GM21717 (cell line): ENCODE data around the gene RTKN.

Experiments used
- ATAC-seq: cut with Tn5 transposase; IDR thresholded peaks from one replicate; pipeline ENCODE4 v1.9.1; 2021; ENCODE audit warnings: mild to moderate bottlenecking, moderate library complexity; ENCODE audit not compliant: unreplicated experiment

The RTKN gene

GRCh38 chr2:74419345-74419744 lies 22.4 kb downstream of the RTKN start:
- ATAC-seq, result no peak

- ATAC-seq, result no peak
These were observed 23.4 kb downstream of the RTKN start for GRCh38 chr2:74418312-74418711.

DNA sequence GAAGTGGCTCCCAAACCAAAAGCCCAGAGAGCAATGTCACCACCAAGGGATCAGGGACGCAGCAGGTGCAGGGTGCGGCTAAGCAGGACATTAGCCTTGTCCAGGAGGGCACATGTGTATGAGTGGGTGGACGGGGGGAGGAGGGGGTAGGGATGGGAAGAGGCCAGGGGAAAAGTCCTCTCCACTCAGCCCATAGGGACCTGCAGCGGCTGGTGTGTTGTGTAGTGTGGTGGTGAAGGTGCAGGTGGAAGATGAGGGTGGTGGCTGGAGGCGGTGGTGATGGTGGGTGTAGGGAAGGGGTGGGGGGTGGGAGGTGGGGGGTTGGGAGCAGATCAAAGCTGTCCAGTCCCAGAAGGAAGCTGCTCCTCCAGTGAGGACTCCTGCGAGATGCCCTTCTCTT lies 24.0 kb downstream of the RTKN start:
- no peak for ATAC-seq

GRCh38 chr2:74417197-74417596 lies 24.5 kb downstream of the RTKN start:
- no peak for ATAC-seq

DNA sequence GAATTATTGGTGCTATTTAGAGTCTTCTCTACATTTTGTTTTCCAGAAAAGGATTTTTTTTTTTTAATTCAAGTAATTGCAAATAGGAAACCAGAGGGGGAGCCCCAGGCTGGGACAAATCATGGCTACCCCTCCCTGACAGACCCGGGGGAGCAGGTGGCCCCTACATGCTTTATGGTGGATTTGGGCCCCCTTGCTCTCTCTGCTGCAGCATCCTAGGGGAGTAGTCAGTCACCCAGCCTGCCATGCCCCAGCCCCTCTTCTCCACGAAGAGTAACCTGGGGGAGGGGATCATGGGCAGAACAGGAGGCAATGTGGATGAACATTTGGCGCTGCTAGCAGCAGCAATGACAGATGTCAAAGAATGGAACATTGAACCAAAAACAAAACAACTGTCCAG lies 25.0 kb downstream of the RTKN start:
- ATAC-seq, result no peak

- no peak for ATAC-seq
These were observed 25.9 kb downstream of the RTKN start for GRCh38 chr2:74415762-74416395.

GRCh38 chr2:74414881-74415761 lies 26.6 kb downstream of the RTKN start:
- ATAC-seq, result no peak

DNA sequence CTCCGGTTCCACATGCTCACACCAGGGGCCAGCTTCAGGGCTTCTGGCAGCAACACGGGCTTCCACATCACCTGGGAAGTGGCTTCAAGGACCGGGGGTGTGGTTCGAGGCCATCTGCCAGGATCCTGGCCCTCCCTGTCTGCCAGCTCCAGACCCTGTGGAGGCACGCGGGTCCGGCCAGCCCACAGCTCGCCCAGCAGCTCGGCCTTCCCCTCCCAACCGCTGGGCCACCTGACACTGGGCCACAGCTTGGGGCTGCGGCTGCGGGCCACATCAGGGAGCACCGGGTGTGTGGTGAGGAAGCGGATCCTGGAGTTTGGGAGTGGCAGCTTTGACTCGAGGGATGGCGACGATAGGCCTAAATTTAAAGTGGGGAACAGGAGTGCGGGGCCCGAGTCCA lies 27.3 kb downstream of the RTKN start:
- no peak for ATAC-seq

- no peak for ATAC-seq
These were observed 28.6 kb downstream of the RTKN start for GRCh38 chr2:74413001-74413698.

DNA sequence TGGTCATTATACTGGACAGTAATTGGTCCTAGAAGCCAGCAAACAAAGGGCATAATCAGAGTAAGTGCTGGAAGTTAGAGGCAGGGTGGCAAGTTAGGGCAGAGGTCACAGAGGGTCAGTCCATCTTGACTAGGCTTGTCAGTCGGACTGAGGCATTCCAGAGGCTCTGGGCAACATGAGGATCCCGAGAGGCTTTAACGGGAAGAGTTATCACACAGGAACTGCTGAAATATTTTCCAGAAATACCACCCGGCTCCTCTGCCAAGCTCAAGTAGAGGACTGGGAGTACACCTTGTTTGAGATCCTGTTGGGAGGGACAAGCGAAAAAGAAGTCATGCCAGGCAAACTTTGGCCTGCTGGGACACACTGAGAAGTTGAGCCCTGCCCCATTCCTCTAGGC lies 34.1 kb downstream of the RTKN start:
- no peak for ATAC-seq

DNA sequence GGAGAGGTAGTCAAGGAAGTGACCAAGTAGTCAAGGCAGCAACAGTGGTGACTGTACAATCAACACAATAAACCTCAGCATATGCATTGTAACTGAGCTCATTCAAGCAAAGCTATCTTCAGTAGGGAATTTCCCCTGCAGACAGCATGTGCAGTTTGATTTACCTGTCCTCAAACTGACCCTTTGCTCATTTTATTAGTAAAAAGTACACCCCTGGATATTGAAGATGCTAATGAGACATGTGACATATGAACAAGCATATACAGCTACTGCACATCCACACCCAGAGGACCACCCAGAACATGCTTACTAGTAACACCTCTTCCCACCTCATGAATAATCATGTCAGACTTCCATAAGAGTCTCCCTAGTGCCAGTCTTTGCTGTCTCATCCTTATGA lies 35.7 kb downstream of the RTKN start:
- ATAC-seq, result no peak

DNA sequence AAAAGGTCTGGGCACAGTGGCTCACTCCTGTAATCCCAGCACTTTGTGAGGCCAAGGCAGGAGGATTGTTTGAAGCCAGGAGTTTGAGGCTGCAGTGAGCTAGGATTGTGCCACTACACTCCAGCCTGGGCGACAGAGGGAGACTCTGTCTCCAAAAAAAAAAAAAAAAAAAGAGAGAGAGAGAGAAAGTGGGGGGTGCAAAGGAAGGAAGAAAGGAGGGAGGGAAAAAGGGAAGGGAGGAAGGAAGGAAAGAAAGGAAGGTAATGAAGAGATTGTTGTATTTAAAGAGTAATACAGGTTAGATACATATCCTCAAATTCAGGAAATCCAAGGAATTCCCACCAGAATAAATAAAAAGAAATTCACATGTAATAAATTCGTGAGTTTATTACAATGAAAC lies 39.8 kb downstream of the RTKN start:
- no peak for ATAC-seq

DNA sequence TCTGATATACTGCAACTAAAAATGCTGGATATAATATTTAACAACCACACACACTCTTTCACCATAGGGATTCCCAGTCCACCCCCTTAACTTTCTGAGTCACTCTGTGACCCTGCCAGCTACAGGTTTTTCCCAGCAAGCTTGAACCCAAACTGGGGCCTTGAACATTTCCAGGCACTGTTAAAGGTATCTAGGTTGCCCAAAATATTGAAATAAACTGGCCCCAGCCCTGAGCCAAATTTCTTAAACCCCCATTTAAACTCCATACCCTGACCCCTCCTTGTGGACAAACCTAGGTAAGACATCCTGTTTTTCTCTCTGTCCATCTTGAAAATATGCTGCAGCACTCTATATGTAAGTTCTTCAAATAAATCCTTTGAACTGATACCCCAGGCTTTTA lies 42.0 kb downstream of the RTKN start:
- peak; percentile 49 for ATAC-seq

DNA sequence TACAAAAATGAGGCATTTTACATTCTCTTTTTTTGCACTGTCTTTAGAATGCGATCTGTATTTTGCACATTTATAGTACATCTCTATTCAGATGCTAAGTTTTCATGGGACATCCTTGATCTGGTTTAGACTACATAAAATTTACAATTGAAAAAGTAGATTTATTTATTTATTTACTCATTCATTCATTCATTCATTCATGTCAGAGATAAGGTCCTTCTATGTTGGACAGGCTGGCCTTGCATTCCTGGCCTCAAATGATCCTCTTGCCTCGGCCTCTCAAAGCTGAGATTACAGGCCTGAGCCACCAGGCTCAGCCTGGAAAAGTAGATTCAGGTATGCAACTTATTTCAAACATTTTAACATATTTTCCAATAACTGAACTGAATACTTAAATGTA lies 45.6 kb downstream of the RTKN start:
- no peak for ATAC-seq

GRCh38 chr2:74393525-74393924 lies 48.2 kb downstream of the RTKN start:
- ATAC-seq, result no peak

GRCh38 chr2:74392449-74392743 lies 49.3 kb downstream of the RTKN start:
- no peak for ATAC-seq

- peak; percentile 65 for ATAC-seq
These were observed 49.9 kb downstream of the RTKN start for GRCh38 chr2:74391580-74392448.

DNA sequence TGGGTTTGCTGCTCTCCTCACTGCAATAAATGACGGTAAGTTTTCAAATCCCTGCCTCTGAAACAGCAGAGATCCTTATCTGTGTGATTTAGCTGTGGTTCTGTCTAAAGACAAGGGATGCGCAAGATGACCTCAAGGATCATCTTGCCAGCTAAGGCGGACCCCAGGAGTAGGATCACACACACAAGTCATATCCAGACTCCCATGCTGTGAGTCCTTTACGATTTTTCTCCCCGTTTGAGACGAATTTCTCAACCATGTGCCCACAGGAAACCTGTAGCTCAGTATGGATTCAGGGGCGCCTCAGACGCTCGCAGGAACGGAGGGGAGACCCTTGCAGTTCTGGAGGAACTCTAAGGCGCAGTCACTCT lies 50.5 kb downstream of the RTKN start:
- peak; percentile 16 for ATAC-seq

DNA sequence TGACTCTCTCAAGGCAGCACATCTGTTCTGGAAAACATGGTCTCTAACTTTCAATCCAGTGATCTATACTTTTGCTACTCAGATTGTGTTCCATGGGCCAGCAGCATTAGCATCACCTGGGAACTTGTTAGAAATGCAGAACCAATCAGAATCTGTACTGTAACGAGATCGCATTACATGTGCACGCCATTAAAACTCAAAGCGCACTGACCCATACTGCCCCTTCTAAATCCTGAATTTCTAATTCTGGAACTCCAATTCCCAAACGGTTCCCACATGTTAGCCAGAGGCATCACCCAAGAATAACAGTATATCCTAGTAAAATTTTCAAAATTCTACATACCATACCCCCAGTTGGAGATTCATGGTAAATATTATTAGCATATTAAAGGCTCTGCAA lies 51.1 kb downstream of the RTKN start:
- no peak for ATAC-seq

- ATAC-seq, result no peak
These were observed 54.4 kb downstream of the RTKN start for GRCh38 chr2:74387346-74387745.

DNA sequence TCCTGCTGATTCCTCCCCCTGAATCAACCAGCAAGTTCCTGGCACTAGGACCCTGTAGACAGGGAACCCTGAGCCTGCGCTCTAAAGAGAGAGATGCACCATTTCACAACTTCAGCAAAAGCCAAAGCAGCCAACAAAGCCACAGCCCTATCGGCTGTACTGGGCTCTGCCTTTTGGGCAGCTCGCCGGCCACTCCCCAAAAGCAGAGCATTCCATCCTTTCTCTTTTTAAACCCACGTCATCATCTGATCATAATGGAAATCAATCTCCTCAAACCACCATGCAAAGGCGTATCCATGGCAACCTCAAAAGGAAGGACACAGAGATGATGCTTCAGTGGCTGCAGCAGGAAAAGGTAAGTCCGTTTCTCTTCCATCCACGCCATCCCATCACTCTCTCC lies 56.3 kb downstream of the RTKN start:
- no peak for ATAC-seq
